Measurements from ENCODE around the gene PAK4. TPM values are rescaled to one million over a fixed set of nuclear protein-coding genes. Genes with fewer than 3 reads are reported as not detected.
A peak's percentile ranks its signal among the peaks of the same experiment; 100 is the strongest.

Gene PAK4
- total RNA-seq, 1 experiment from 2014 or later, result 69.8 TPM

DNA sequence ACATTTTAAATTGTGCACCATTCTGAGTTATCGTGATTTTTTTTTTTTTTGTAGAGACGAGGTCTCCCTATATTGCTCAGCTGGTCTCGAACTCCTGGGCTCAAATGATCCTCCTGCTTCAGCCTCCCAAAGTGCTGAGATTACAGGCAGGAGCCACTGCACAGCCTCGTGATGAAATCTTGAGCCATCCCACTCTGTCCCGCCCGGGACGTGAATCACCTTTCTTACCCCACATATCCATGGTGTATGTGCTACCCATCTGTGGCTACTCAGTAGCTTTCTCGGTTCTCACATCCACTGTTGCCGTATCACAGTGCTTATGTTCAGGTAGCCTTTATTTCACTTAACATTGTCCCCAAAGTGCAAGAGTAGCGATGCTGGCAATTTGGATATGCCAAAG is 26.5 kb downstream of the PAK4 start:
- TF ChIP-seq, protein P1, sequence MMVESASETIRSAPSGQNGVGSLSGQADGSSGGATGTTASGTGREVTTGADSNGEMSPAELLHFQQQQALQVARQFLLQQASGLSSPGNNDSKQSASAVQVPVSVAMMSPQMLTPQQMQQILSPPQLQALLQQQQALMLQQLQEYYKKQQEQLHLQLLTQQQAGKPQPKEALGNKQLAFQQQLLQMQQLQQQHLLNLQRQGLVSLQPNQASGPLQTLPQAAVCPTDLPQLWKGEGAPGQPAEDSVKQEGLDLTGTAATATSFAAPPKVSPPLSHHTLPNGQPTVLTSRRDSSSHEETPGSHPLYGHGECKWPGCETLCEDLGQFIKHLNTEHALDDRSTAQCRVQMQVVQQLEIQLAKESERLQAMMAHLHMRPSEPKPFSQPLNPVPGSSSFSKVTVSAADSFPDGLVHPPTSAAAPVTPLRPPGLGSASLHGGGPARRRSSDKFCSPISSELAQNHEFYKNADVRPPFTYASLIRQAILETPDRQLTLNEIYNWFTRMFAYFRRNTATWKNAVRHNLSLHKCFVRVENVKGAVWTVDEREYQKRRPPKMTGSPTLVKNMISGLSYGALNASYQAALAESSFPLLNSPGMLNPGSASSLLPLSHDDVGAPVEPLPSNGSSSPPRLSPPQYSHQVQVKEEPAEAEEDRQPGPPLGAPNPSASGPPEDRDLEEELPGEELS (CRISPR knock-in tag; IDR thresholded peaks at IDR 0.05), result no peak
- TF ChIP-seq HMGA2 (CRISPR knock-in tag; IDR thresholded peaks at IDR 0.05), result no peak
- TF ChIP-seq ZBTB21 (CRISPR knock-in tag; IDR thresholded peaks at IDR 0.05; ENCODE audit: borderline replicate concordance), result no peak
- no peak for TF ChIP-seq ZNF263 (CRISPR knock-in tag; IDR thresholded peaks at IDR 0.05; ENCODE audit: low read depth)
- no peak for TF ChIP-seq RORB (CRISPR knock-in tag; IDR thresholded peaks at IDR 0.05)
- no peak for TF ChIP-seq SP1 (CRISPR knock-in tag; conservative IDR thresholded peaks at IDR 0.05)
- TF ChIP-seq ZNF138 (CRISPR knock-in tag; conservative IDR thresholded peaks at IDR 0.05), result no peak
- TF ChIP-seq, protein P2, sequence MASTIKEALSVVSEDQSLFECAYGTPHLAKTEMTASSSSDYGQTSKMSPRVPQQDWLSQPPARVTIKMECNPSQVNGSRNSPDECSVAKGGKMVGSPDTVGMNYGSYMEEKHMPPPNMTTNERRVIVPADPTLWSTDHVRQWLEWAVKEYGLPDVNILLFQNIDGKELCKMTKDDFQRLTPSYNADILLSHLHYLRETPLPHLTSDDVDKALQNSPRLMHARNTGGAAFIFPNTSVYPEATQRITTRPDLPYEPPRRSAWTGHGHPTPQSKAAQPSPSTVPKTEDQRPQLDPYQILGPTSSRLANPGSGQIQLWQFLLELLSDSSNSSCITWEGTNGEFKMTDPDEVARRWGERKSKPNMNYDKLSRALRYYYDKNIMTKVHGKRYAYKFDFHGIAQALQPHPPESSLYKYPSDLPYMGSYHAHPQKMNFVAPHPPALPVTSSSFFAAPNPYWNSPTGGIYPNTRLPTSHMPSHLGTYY (CRISPR knock-in tag; IDR thresholded peaks at IDR 0.05), result no peak
- no peak for TF ChIP-seq CREB1 (CRISPR knock-in tag; IDR thresholded peaks at IDR 0.05)
- TF ChIP-seq NR3C1 (CRISPR knock-in tag; conservative IDR thresholded peaks at IDR 0.05; ENCODE audit: low read depth), result no peak
- TF ChIP-seq TP53 (CRISPR knock-in tag; IDR thresholded peaks at IDR 0.05), result no peak
- TF ChIP-seq IRF2 (CRISPR knock-in tag; IDR thresholded peaks at IDR 0.05; ENCODE audit: borderline replicate concordance, low read depth), result no peak
- TF ChIP-seq, protein P3, sequence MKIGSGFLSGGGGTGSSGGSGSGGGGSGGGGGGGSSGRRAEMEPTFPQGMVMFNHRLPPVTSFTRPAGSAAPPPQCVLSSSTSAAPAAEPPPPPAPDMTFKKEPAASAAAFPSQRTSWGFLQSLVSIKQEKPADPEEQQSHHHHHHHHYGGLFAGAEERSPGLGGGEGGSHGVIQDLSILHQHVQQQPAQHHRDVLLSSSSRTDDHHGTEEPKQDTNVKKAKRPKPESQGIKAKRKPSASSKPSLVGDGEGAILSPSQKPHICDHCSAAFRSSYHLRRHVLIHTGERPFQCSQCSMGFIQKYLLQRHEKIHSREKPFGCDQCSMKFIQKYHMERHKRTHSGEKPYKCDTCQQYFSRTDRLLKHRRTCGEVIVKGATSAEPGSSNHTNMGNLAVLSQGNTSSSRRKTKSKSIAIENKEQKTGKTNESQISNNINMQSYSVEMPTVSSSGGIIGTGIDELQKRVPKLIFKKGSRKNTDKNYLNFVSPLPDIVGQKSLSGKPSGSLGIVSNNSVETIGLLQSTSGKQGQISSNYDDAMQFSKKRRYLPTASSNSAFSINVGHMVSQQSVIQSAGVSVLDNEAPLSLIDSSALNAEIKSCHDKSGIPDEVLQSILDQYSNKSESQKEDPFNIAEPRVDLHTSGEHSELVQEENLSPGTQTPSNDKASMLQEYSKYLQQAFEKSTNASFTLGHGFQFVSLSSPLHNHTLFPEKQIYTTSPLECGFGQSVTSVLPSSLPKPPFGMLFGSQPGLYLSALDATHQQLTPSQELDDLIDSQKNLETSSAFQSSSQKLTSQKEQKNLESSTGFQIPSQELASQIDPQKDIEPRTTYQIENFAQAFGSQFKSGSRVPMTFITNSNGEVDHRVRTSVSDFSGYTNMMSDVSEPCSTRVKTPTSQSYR (CRISPR knock-in tag; IDR thresholded peaks at IDR 0.05), result no peak
- TF ChIP-seq, protein P4, sequence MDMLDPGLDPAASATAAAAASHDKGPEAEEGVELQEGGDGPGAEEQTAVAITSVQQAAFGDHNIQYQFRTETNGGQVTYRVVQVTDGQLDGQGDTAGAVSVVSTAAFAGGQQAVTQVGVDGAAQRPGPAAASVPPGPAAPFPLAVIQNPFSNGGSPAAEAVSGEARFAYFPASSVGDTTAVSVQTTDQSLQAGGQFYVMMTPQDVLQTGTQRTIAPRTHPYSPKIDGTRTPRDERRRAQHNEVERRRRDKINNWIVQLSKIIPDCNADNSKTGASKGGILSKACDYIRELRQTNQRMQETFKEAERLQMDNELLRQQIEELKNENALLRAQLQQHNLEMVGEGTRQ (CRISPR knock-in tag; IDR thresholded peaks at IDR 0.05), result no peak
- TF ChIP-seq NFYB (CRISPR knock-in tag; conservative IDR thresholded peaks at IDR 0.05; ENCODE audit: low read depth), result no peak
- TF ChIP-seq ZNF416 (CRISPR knock-in tag; IDR thresholded peaks at IDR 0.05), result no peak
- Mint-ChIP-seq H3K36me3 (peaks cover 12% of the 10 kb centered on the region), H3K27me3 (ENCODE audit: low read depth) (no peaks in the 10 kb centered on the region), H3K4me3 (no peak overlapping the region), H3K4me1 (peaks cover 37% of the 10 kb centered on the region), H3K9me3 (peaks cover 6% of the 10 kb centered on the region), H3K27ac (no peak overlapping the region)
- POLR2A ChIA-PET, result no interaction called here
- CTCF ChIA-PET, result interaction anchor here (0.5 to 1.2 kb wide), 4 partner anchors 23 to 196 kb away, joined by 3 read pairs; no protein-coding TSS in a partner anchor
- ATAC-seq, result no peak
- no peak for DNase-seq (ENCODE audit: low spot score)

DNA sequence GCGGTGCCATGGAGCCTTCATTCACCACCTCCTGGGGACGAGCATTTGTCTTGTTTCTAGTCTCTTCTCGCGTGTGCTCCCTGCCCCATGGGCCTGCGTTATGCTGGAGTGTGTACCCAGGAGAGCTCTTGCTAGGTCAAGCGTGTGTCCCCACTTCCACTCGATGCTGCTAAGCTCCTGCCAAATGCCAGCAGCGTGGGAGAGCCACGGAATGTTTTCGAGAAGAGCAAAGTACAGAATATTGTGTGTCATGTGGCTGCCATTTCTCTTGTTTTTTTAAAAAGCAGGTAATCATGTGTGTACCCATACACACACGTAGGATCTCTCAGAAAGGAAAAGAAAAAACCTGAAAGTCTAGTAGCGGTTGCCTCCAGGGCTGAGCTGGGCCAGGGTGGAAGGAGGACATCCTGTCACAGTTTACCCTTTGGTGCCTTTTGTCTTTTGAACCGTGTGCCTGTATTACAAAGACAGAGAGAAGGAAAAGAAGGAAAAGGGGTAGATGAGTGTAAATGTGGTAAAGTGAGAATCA is 28.6 kb downstream of the PAK4 start:
- H3K4me3 Mint-ChIP-seq, result no peak overlapping the region
- POLR2A ChIA-PET, result no interaction called here
- TF ChIP-seq, protein P5, sequence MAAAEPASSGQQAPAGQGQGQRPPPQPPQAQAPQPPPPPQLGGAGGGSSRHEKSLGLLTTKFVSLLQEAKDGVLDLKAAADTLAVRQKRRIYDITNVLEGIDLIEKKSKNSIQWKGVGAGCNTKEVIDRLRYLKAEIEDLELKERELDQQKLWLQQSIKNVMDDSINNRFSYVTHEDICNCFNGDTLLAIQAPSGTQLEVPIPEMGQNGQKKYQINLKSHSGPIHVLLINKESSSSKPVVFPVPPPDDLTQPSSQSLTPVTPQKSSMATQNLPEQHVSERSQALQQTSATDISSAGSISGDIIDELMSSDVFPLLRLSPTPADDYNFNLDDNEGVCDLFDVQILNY (CRISPR knock-in tag; IDR thresholded peaks at IDR 0.05), result no peak
- TF ChIP-seq TCF7 (CRISPR knock-in tag; IDR thresholded peaks at IDR 0.05; ENCODE audit: low read depth) (no peak), KAT7 (CRISPR knock-in tag; IDR thresholded peaks at IDR 0.05; ENCODE audit: borderline replicate concordance) (no peak), ZNF416 (CRISPR knock-in tag; IDR thresholded peaks at IDR 0.05) (no peak)
- TF ChIP-seq, protein P6, sequence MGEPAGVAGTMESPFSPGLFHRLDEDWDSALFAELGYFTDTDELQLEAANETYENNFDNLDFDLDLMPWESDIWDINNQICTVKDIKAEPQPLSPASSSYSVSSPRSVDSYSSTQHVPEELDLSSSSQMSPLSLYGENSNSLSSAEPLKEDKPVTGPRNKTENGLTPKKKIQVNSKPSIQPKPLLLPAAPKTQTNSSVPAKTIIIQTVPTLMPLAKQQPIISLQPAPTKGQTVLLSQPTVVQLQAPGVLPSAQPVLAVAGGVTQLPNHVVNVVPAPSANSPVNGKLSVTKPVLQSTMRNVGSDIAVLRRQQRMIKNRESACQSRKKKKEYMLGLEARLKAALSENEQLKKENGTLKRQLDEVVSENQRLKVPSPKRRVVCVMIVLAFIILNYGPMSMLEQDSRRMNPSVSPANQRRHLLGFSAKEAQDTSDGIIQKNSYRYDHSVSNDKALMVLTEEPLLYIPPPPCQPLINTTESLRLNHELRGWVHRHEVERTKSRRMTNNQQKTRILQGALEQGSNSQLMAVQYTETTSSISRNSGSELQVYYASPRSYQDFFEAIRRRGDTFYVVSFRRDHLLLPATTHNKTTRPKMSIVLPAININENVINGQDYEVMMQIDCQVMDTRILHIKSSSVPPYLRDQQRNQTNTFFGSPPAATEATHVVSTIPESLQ (CRISPR knock-in tag; IDR thresholded peaks at IDR 0.05), result no peak
- TF ChIP-seq, protein P7, sequence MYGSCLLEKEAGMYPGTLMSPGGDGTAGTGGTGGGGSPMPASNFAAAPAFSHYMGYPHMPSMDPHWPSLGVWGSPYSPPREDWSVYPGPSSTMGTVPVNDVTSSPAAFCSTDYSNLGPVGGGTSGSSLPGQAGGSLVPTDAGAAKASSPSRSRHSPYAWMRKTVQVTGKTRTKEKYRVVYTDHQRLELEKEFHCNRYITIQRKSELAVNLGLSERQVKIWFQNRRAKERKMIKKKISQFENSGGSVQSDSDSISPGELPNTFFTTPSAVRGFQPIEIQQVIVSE (CRISPR knock-in tag; IDR thresholded peaks at IDR 0.05; ENCODE audit: borderline replicate concordance), result no peak
- TF ChIP-seq, protein P8, sequence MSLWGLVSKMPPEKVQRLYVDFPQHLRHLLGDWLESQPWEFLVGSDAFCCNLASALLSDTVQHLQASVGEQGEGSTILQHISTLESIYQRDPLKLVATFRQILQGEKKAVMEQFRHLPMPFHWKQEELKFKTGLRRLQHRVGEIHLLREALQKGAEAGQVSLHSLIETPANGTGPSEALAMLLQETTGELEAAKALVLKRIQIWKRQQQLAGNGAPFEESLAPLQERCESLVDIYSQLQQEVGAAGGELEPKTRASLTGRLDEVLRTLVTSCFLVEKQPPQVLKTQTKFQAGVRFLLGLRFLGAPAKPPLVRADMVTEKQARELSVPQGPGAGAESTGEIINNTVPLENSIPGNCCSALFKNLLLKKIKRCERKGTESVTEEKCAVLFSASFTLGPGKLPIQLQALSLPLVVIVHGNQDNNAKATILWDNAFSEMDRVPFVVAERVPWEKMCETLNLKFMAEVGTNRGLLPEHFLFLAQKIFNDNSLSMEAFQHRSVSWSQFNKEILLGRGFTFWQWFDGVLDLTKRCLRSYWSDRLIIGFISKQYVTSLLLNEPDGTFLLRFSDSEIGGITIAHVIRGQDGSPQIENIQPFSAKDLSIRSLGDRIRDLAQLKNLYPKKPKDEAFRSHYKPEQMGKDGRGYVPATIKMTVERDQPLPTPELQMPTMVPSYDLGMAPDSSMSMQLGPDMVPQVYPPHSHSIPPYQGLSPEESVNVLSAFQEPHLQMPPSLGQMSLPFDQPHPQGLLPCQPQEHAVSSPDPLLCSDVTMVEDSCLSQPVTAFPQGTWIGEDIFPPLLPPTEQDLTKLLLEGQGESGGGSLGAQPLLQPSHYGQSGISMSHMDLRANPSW (CRISPR knock-in tag; conservative IDR thresholded peaks at IDR 0.05; ENCODE audit: low read depth), result no peak

More for the DNA sequence above, 28.6 kb downstream of the PAK4 start:
- Mint-ChIP-seq H3K27me3 (ENCODE audit: low read depth) (no peaks in the 10 kb centered on the region), H3K36me3 (peaks cover 5% of the 10 kb centered on the region), H3K27ac (peak overlapping the region; percentile 51), H3K9me3 (no peaks in the 10 kb centered on the region), H3K4me1 (peaks cover 40% of the 10 kb centered on the region)
- DNase-seq (ENCODE audit: low spot score), result no peak
- no peak for ATAC-seq
- CTCF ChIA-PET, result interaction anchor here (0.6 to 2.9 kb wide), 8 partner anchors 9 to 188 kb away, joined by 3 to 21 read pairs (median 8); partner anchors contain the start of gene SAMD4B
